MCF 10A (cell line): Measurements from ENCODE around the gene ZSCAN26. TPM values are rescaled to one million over a fixed set of nuclear protein-coding genes. Genes with fewer than 3 reads are reported as not detected.

Experiments
- BruUV-seq: library from RNA; stranded (reverse); fragments of 400-500 nt; replicated peaks from 2 replicates; lab custom pipeline; 2021; lab: Mats Ljungman, UMichigan
- CTCF ChIA-PET: fragments of 300-600 bp; sonication (Branson Sonifier 250); formaldehyde crosslinking; extraction: SDS; loops from one replicate; lab custom pipeline; 2021; ENCODE audit warnings: antibody characterized with exemption, inconsistent platforms; lab: Yijun Ruan, JAX
- POLR2A ChIA-PET: fragments of 300-600, 350-650 bp; sonication (Branson Sonifier 250); formaldehyde crosslinking; extraction: SDS; loops from one replicate; lab custom pipeline; 2020; ENCODE audit warnings: antibody characterized with exemption, inconsistent platforms; lab: Yijun Ruan, JAX
- DNase-seq: peaks from one replicate; pipeline ENCODE4 v3.0.0-alpha.2; 2018; ENCODE audit not compliant: unreplicated experiment
- H3K27ac Mint-ChIP-seq: one replicate; pipeline ENCODE4 v1.8.0; 2022; ENCODE audit warnings: mild to moderate bottlenecking, low read depth, mixed read lengths; ENCODE audit not compliant: unreplicated experiment
- H3K27me3 Mint-ChIP-seq: one replicate; pipeline ENCODE4 v1.8.0; 2022; ENCODE audit warnings: mixed read lengths; ENCODE audit not compliant: insufficient read depth, unreplicated experiment
- H3K36me3 Mint-ChIP-seq: one replicate; pipeline ENCODE4 v1.8.0; 2022; ENCODE audit warnings: mild to moderate bottlenecking, moderate library complexity, mixed read lengths; ENCODE audit not compliant: insufficient read depth, unreplicated experiment
- H3K4me1 Mint-ChIP-seq: one replicate; pipeline ENCODE4 v1.8.0; 2022; ENCODE audit warnings: mixed read lengths; ENCODE audit not compliant: insufficient read depth, unreplicated experiment
- H3K4me3 Mint-ChIP-seq: one replicate; pipeline ENCODE4 v1.8.0; 2022; ENCODE audit warnings: mild to moderate bottlenecking, moderate library complexity, mixed read lengths; ENCODE audit not compliant: unreplicated experiment
- H3K9me3 Mint-ChIP-seq: one replicate; pipeline ENCODE4 v1.8.0; 2022; ENCODE audit warnings: mixed read lengths; ENCODE audit not compliant: unreplicated experiment
- intact Hi-C: fragments of 100-400 bp; cut with micrococcal nuclease; formaldehyde crosslinking; loops from 2 replicates; pipeline ENCODE4 v1.14.1; 2022
- total RNA-seq: library from RNA; stranded (reverse); gene quantifications from 2 replicates; pipeline ENCODE4 v1.2.3, GENCODE V29; 2022
- TF ChIP-seq, protein P1 (sequence below): fragments of 200-600 bp; IDR thresholded peaks from one replicate; pipeline ENCODE4 v1.8.0; 2022; ENCODE audit warnings: antibody characterized with exemption, mild to moderate bottlenecking; ENCODE audit not compliant: unreplicated experiment

The ZSCAN26 gene
- total RNA-seq, 1 experiment from 2014 or later: 13.1 TPM

GRCh38 chr6:28250747-28251146 lies 16.2 kb upstream of the ZSCAN26 start:
- DNase-seq: no peak
- ChIA-PET POLR2A (interaction anchor here (0.7 to 5.3 kb wide), 5 partner anchors 17 to 109 kb away, joined by 3 to 99 read pairs (median 11); partner anchors contain the start of genes ZKSCAN3, ZKSCAN8 and ZSCAN26), CTCF (interaction anchor here (0.7 to 1.4 kb wide), 2 partner anchors 105 to 108 kb away, joined by 3 to 5 read pairs; no protein-coding TSS in a partner anchor)
- no peaks in the 10 kb centered on the region for H3K27me3 Mint-ChIP-seq
- no peaks in the 10 kb centered on the region for H3K9me3 Mint-ChIP-seq
- intact Hi-C loops: no loop called here
- H3K27ac Mint-ChIP-seq: no peak overlapping the region
- H3K4me3 Mint-ChIP-seq: peak overlapping the region; percentile 93
- TF ChIP-seq, protein P1, sequence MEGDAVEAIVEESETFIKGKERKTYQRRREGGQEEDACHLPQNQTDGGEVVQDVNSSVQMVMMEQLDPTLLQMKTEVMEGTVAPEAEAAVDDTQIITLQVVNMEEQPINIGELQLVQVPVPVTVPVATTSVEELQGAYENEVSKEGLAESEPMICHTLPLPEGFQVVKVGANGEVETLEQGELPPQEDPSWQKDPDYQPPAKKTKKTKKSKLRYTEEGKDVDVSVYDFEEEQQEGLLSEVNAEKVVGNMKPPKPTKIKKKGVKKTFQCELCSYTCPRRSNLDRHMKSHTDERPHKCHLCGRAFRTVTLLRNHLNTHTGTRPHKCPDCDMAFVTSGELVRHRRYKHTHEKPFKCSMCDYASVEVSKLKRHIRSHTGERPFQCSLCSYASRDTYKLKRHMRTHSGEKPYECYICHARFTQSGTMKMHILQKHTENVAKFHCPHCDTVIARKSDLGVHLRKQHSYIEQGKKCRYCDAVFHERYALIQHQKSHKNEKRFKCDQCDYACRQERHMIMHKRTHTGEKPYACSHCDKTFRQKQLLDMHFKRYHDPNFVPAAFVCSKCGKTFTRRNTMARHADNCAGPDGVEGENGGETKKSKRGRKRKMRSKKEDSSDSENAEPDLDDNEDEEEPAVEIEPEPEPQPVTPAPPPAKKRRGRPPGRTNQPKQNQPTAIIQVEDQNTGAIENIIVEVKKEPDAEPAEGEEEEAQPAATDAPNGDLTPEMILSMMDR: no peak
- no TSS peak for BruUV-seq
- peaks cover 39% of the 10 kb centered on the region for H3K36me3 Mint-ChIP-seq
- H3K4me1 Mint-ChIP-seq: peaks cover 7% of the 10 kb centered on the region

DNA sequence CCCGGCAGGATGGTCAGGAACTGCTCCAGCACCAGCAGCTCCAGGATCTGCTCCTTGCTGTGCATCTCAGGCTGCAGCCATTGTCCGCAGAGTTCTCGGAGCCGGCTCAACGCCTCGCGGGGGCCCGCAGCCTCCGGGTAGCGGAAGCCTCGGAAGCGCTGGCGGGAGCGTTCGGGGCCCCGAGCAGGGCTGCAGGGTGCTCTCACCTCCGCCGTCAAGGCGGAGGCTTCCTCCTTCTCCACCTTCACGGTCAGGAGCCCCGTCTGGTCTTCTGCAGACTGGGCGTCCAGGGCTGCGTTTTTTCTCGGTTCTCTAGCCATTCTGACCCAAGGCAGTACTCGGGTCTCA lies 15.3 kb upstream of the ZSCAN26 start:
- no peak for DNase-seq
- peak overlapping the region; percentile 83 for H3K27ac Mint-ChIP-seq
- H3K27me3 Mint-ChIP-seq: no peaks in the 10 kb centered on the region
- H3K4me1 Mint-ChIP-seq: peaks cover 7% of the 10 kb centered on the region
- CTCF ChIA-PET: interaction anchor here (0.5 to 1.4 kb wide), 3 partner anchors 13 to 104 kb away, joined by 3 to 5 read pairs (median 5); no protein-coding TSS in a partner anchor
- TF ChIP-seq, protein P1: no peak
- TSS peak; percentile 39 for BruUV-seq
- POLR2A ChIA-PET: interaction anchor here (0.7 to 5.3 kb wide), 20 partner anchors 16 to 151 kb away, joined by 3 to 99 read pairs (median 6); partner anchors contain the start of genes PGBD1, ZKSCAN3, ZKSCAN8 and ZSCAN26
- H3K9me3 Mint-ChIP-seq: no peaks in the 10 kb centered on the region
- H3K36me3 Mint-ChIP-seq: peaks cover 30% of the 10 kb centered on the region
- intact Hi-C loops: loop anchor here (1.0 kb wide), 3 partner anchors 16 to 98 kb away; partner anchors contain the start of genes ZKSCAN3, ZSCAN26 and ZSCAN9
- H3K4me3 Mint-ChIP-seq: peak overlapping the region; percentile 93

GRCh38 chr6:28252009-28252975 lies 14.7 kb upstream of the ZSCAN26 start, which contains the start of gene ZKSCAN4:
Gene ZKSCAN4, minus strand, starts transcription at chr6:28252269. Its CDS starts 289 bp downstream, at chr6:28251980.
- CTCF ChIA-PET: interaction anchor here (0.5 to 1.5 kb wide), 6 partner anchors 14 to 130 kb away, joined by 3 to 8 read pairs (median 3); no protein-coding TSS in a partner anchor

More at GRCh38 chr6:28252009-28252975, 14.7 kb upstream of the ZSCAN26 start, which contains the start of gene ZKSCAN4:
- intact Hi-C loops: loop anchor here (1.0 kb wide), 3 partner anchors 15 to 97 kb away; partner anchors contain the start of genes ZKSCAN3, ZSCAN26 and ZSCAN9
- peak; percentile 91 for DNase-seq
- TSS peak; percentile 44 for BruUV-seq
- H3K27ac Mint-ChIP-seq: peak within 1 kb of the TSS; percentile 83
- H3K36me3 Mint-ChIP-seq: peaks cover 24% of the 10 kb centered on the region
- TF ChIP-seq, protein P1: no peak
- H3K9me3 Mint-ChIP-seq: no peaks in the 10 kb centered on the region
- H3K4me3 Mint-ChIP-seq: peak within 1 kb of the TSS; percentile 93
- H3K27me3 Mint-ChIP-seq: no peaks in the 10 kb centered on the region
- POLR2A ChIA-PET: interaction anchor here (0.7 to 5.3 kb wide), 25 partner anchors 8 to 130 kb away, joined by 3 to 99 read pairs (median 5); partner anchors contain the start of genes PGBD1, ZKSCAN3, ZKSCAN8 and ZSCAN26
- H3K4me1 Mint-ChIP-seq: peaks cover 7% of the 10 kb centered on the region
